HepG2 (cell line): ENCODE measurements around the gene ARGLU1. TPM values are rescaled to one million over a fixed set of nuclear protein-coding genes. Genes with fewer than 3 reads are reported as not detected.

Experiments
- ATAC-seq: fragments of 200-7000 bp; cut with Tn5 transposase; 3 replicates; pipeline ENCODE4 v1.9.1; 2020; ENCODE audit warnings: mild to moderate bottlenecking, moderate library complexity
- BruUV-seq: library from RNA; stranded (reverse); fragments of 400-500 nt; replicated peaks from 2 replicates; lab custom pipeline; 2021; lab: Mats Ljungman, UMichigan
- CTCF ChIA-PET: fragments of 300-600 bp; formaldehyde crosslinking; extraction: SDS; loops from one replicate; lab custom pipeline; 2021; ENCODE audit warnings: low total read pairs, inconsistent platforms, low intra/inter-chr PET ratio; lab: Yijun Ruan, JAX
- POLR2A ChIA-PET: fragments of 350-600 bp; sonication (Branson Sonifier 250); formaldehyde crosslinking; loops from one replicate; lab custom pipeline; 2020; ENCODE audit warnings: antibody characterized with exemption, inconsistent platforms; lab: Yijun Ruan, JAX
- DNase-seq: peaks from one replicate; pipeline ENCODE4 v3.0.0-alpha.2; 2015; ENCODE audit warnings: low spot score
- FAIRE-seq: peaks from 3 replicates; lab custom pipeline; 2011; peaks lifted over from hg19 to GRCh38; lab: Jason Lieb, UNC
- H2AFZ ChIP-seq: one replicate; pipeline ENCODE4 v1.6.1; 2011; ENCODE audit warnings: low read length, inconsistent platforms
- H3K27ac ChIP-seq: fragments of 300-600 bp; 3 replicates; pipeline ENCODE4 v1.8.0; 2011; ENCODE audit warnings: mixed run types, mild to moderate bottlenecking, mixed read lengths, low read length, inconsistent platforms; ENCODE audit not compliant: insufficient read depth; ENCODE audit errors: extremely low read length
- H3K27me3 ChIP-seq, 2 experiments: fragments of 200-600 bp in 1 of 2; 2 replicates in 1 of 2; 3 replicates in 1 of 2; pipeline versions ENCODE4 v1.6.0 to v1.8.0; 2011; ENCODE audit warnings: low read length in 2 of 2, mild to moderate bottlenecking in 2 of 2, moderate library complexity in 2 of 2, inconsistent platforms in 1 of 2; ENCODE audit not compliant: insufficient read depth in 2 of 2, control insufficient read depth in 1 of 2
- H3K36me3 ChIP-seq, 2 experiments: fragments of 200-600 bp in 1 of 2; replicated peaks in 1 of 2; 2 replicates in 1 of 2; 3 replicates in 1 of 2; pipeline versions ENCODE4 v1.5.1 to v1.8.0; 2011; ENCODE audit warnings: low read length in 2 of 2, inconsistent platforms in 1 of 2; ENCODE audit not compliant: insufficient read depth in 2 of 2, control insufficient read depth in 1 of 2
- H3K4me1 ChIP-seq: 2 replicates; pipeline ENCODE4 v1.5.1; 2012; ENCODE audit warnings: low read length, inconsistent platforms; ENCODE audit not compliant: insufficient read depth
- H3K4me2 ChIP-seq: 2 replicates; pipeline ENCODE4 v1.6.0; 2011; ENCODE audit warnings: low read depth, low read length, inconsistent platforms
- H3K4me3 ChIP-seq, 3 experiments: fragments of 200-600 bp in 1 of 3; sonication (generic), shearing (Covaris generic) in 1 of 3; replicated peaks in 1 of 3; 2 replicates each; pipeline ENCODE4 v1.5.1; 2011 to 2016; ENCODE audit warnings: low read length in 3 of 3, inconsistent platforms in 2 of 3, low read depth in 2 of 3, mild to moderate bottlenecking in 2 of 3, control low read depth in 1 of 3, mixed read lengths in 1 of 3; ENCODE audit not compliant: insufficient read depth in 1 of 3
- H3K79me2 ChIP-seq: one replicate; pipeline ENCODE4 v1.6.1; 2011; ENCODE audit warnings: low read length, inconsistent platforms; ENCODE audit not compliant: insufficient read depth
- H3K9ac ChIP-seq: 2 replicates; pipeline ENCODE4 v1.6.0; 2011; ENCODE audit warnings: mild to moderate bottlenecking, low read depth, low read length, inconsistent platforms; ENCODE audit not compliant: insufficient read depth
- H3K9me3 ChIP-seq: 2 replicates; pipeline ENCODE4 v1.5.1; 2012; ENCODE audit warnings: mild to moderate bottlenecking, low read length
- H4K20me1 ChIP-seq: 2 replicates; pipeline ENCODE4 v1.6.0; 2011; ENCODE audit warnings: inconsistent platforms, mild to moderate bottlenecking, low read length, moderate library complexity; ENCODE audit not compliant: insufficient read depth
- BRF2 ChIP-seq: sonication (generic); formaldehyde crosslinking; IDR thresholded peaks from 2 replicates; pipeline ENCODE4 v1.8.1; 2022; ENCODE audit warnings: mild to moderate bottlenecking, missing genetic modification reagents
- KAT2B ChIP-seq: fragments of 150-350 bp; IDR thresholded peaks from 2 replicates; pipeline ENCODE4 v1.6.1; 2014; ENCODE audit warnings: low read depth, low read length, borderline replicate concordance
- MYC ChIP-seq: sonication (generic); formaldehyde crosslinking; IDR thresholded peaks from 2 replicates; pipeline ENCODE4 v1.9.0; 2021; ENCODE audit warnings: missing genetic modification reagents, borderline replicate concordance
- SMAD1 ChIP-seq: sonication (generic); formaldehyde crosslinking; IDR thresholded peaks from 2 replicates; pipeline ENCODE4 v1.4.0; 2020; ENCODE audit warnings: missing genetic modification reagents, low read depth, mild to moderate bottlenecking, borderline replicate concordance
- STAG1 ChIP-seq: sonication (generic); formaldehyde crosslinking; IDR thresholded peaks from 2 replicates; pipeline ENCODE4 v1.4.0; 2020; ENCODE audit warnings: missing genetic modification reagents
- THYN1 ChIP-seq: sonication (generic); formaldehyde crosslinking; IDR thresholded peaks from 2 replicates; pipeline ENCODE4 v1.8.1; 2023; ENCODE audit warnings: low read depth, mild to moderate bottlenecking, moderate library complexity, missing genetic modification reagents, borderline replicate concordance
- ZNF776 ChIP-seq: sonication (generic); formaldehyde crosslinking; IDR thresholded peaks from 2 replicates; pipeline ENCODE4 v1.4.0; 2020; ENCODE audit warnings: mild to moderate bottlenecking, missing genetic modification reagents
- ZNF841 ChIP-seq: sonication (generic); formaldehyde crosslinking; IDR thresholded peaks from 2 replicates; pipeline ENCODE4 v1.8.1; 2023; ENCODE audit warnings: missing genetic modification reagents, borderline replicate concordance
- WGBS: methylation state at CpG from one replicate; pipeline ENCODE4 v1.1.6; 2017; ENCODE audit warnings: low lambda C conversion rate; 5-methylcytosine and 5-hydroxymethylcytosine counted together
- in situ Hi-C: cut with HindIII; loops from 2 replicates; pipeline ENCODE4 v1.10.0; 2017; ENCODE audit warnings: low pct_unique_long_range_greater_than_20kb; ENCODE audit not compliant: extremely low pct_ligation_motif_present
- intact Hi-C: fragments of 100-400 bp; cut with micrococcal nuclease; formaldehyde crosslinking; loops from one replicate; pipeline ENCODE4 v1.10.0; 2022; ENCODE audit not compliant: unreplicated experiment
- polyA plus RNA-seq, 8 experiments: library from polyadenylated mRNA; depleted of rRNA in 3 of 8; stranded (reverse) in 7 of 8; unstranded in 1 of 8; fragments of >200 nt; fragmentation: Illumina TruSeq in 4 of 8; extraction: Trizol in 4 of 8; gene quantifications; 2 replicates each; pipeline versions ENCODE4 v1.2.1 to v1.2.3, GENCODE V29; 2011 to 2016; ENCODE audit warnings: low read depth in 4 of 8, missing spikeins in 1 of 8, mixed read lengths in 1 of 8; ENCODE audit not compliant: insufficient read depth in 1 of 8
- total RNA-seq, 5 experiments: library from RNA; depleted of rRNA; stranded (reverse); fragments of >200 nt; fragmentation: Illumina TruSeq; extraction: Trizol; gene quantifications; 2 replicates each; pipeline ENCODE4 v1.2.3, GENCODE V29; 2016; ENCODE audit warnings: low read depth in 1 of 5
- TF ChIP-seq, protein P1 (sequence below): sonication (generic); formaldehyde crosslinking; IDR thresholded peaks from 2 replicates; pipeline ENCODE4 v1.4.0; 2020; ENCODE audit warnings: missing genetic modification reagents, borderline replicate concordance

The ARGLU1 gene
- total and polyA plus RNA-seq, 2 of the 13 experiments (the other 11 are each of a cell fraction or from before 2014, with no cell fraction given) = 47.1 to 70.6 TPM

DNA sequence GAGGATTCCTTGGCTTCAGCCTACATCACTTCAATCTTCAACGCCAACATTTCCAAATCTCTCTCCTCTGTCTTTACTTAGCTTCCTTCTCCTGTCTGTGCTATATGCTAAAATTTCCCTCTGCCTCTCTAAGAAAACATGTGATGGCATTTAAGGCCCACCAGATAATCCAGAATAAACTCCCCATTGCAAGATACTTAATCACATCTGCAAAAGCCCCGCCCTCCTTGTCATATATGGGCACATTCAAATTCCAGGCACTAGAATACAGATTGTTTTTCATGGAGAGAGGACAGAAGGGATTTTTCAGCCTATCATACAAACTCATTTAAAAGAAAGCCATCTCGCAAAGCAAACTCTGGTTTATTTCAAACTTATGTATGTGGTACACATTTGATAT is 16.2 kb downstream of the ARGLU1 start:
- H3K9ac ChIP-seq = no peak overlapping the region
- peaks cover 8 to 62% of the 10 kb centered on the region in 2 experiments for H3K36me3 ChIP-seq
- intact Hi-C loops = loop anchor here (5.0 kb wide), 2 partner anchors 366 to 571 kb away; no protein-coding TSS in a partner anchor
- H3K27me3 ChIP-seq = no peaks in the 10 kb centered on the region
- CTCF ChIA-PET = no interaction called here
- H3K79me2 ChIP-seq = peaks cover 32% of the 10 kb centered on the region
- no peaks in the 10 kb centered on the region for H3K9me3 ChIP-seq
- TF ChIP-seq, protein P1, sequence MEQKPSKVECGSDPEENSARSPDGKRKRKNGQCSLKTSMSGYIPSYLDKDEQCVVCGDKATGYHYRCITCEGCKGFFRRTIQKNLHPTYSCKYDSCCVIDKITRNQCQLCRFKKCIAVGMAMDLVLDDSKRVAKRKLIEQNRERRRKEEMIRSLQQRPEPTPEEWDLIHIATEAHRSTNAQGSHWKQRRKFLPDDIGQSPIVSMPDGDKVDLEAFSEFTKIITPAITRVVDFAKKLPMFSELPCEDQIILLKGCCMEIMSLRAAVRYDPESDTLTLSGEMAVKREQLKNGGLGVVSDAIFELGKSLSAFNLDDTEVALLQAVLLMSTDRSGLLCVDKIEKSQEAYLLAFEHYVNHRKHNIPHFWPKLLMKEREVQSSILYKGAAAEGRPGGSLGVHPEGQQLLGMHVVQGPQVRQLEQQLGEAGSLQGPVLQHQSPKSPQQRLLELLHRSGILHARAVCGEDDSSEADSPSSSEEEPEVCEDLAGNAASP (CRISPR knock-in tag) = no peak
- no peak for TF ChIP-seq KAT2B
- TF ChIP-seq SMAD1 = no peak
- TF ChIP-seq, all 625 proteins: peak for 0
- POLR2A ChIA-PET = no interaction called here
- Histone ChIP-seq H3K4me2 (no peak overlapping the region), H3K4me1 (no peaks in the 10 kb centered on the region), H2AFZ (no peak overlapping the region), H3K27ac (no peak overlapping the region), H4K20me1 (peaks cover 8% of the 10 kb centered on the region), H3K4me3 (no peak overlapping the region)
- ATAC-seq (no peak), DNase-seq (no peak), FAIRE-seq (no peak)
- in situ Hi-C loops = no loop called here
- WGBS = 98% methylated on average over 3 of the region's 3 CpGs
- no TSS peak for BruUV-seq

- H4K20me1 ChIP-seq = peaks cover 10% of the 10 kb centered on the region
- no peaks in the 10 kb centered on the region for H3K9me3 ChIP-seq
- no peak overlapping the region for H3K4me3 ChIP-seq
- no peak for FAIRE-seq
- H3K4me1 ChIP-seq = no peaks in the 10 kb centered on the region
- BruUV-seq = no TSS peak
- H3K27me3 ChIP-seq = no peaks in the 10 kb centered on the region
- CTCF ChIA-PET = no interaction called here
- POLR2A ChIA-PET = no interaction called here
- no peak for ATAC-seq
- no peak overlapping the region for H3K27ac ChIP-seq
- no peak overlapping the region for H3K9ac ChIP-seq
- in situ Hi-C loops = no loop called here
- no peak overlapping the region for H3K4me2 ChIP-seq
- H3K79me2 ChIP-seq = peaks cover 34% of the 10 kb centered on the region
- TF ChIP-seq BRF2 (CRISPR knock-in tag) = no peak
- no peak for TF ChIP-seq THYN1 (CRISPR knock-in tag)
- no peak for TF ChIP-seq ZNF776 (CRISPR knock-in tag)
- no peak for TF ChIP-seq ZNF841 (CRISPR knock-in tag)
- no peak for TF ChIP-seq MYC (CRISPR knock-in tag)
- TF ChIP-seq STAG1 (CRISPR knock-in tag) = no peak
- DNase-seq = no peak
- intact Hi-C loops = loop anchor here (5.0 kb wide), 2 partner anchors 366 to 571 kb away; no protein-coding TSS in a partner anchor
- H3K36me3 ChIP-seq = peaks cover 7 to 62% of the 10 kb centered on the region in 2 experiments; a peak in 4 of 5 replicates
- WGBS = 100% methylated on average over 1 of the region's 1 CpG
- H2AFZ ChIP-seq = no peak overlapping the region
These were observed 16.6 kb downstream of the ARGLU1 start for GRCh38 chr13:106551350-106551749.
